ENCODE data around the gene TYMS. TPM values are rescaled to one million over a fixed set of nuclear protein-coding genes. Genes with fewer than 3 reads are reported as not detected.

TYMS gene
- total and polyA plus RNA-seq, 8 donors, result 1.3 to 6.9 (median 2.8) TPM

- FAIRE-seq (no peak), DNase-seq (no peak), ATAC-seq (no peak)
- H3K4me1 ChIP-seq, result no peaks in the 10 kb centered on the region
- no peaks in the 10 kb centered on the region for H3K27me3 ChIP-seq
- WGBS, 2 donors, result 92 to 93% methylated on average over 4 of the region's 4 CpGs
- no peak for TF ChIP-seq CTCF (IDR thresholded peaks at IDR 0.05)
- H3K4me3 ChIP-seq, result no peak overlapping the region
- no peaks in the 10 kb centered on the region for H3K36me3 ChIP-seq
- no peak overlapping the region for H3K27ac ChIP-seq
- no peaks in the 10 kb centered on the region for H3K9me3 ChIP-seq
- intact Hi-C loops (cut with DNase I), result no loop called here
Observed at GRCh38 chr18:662197-662596, 4.7 kb downstream of the TYMS start.

DNA sequence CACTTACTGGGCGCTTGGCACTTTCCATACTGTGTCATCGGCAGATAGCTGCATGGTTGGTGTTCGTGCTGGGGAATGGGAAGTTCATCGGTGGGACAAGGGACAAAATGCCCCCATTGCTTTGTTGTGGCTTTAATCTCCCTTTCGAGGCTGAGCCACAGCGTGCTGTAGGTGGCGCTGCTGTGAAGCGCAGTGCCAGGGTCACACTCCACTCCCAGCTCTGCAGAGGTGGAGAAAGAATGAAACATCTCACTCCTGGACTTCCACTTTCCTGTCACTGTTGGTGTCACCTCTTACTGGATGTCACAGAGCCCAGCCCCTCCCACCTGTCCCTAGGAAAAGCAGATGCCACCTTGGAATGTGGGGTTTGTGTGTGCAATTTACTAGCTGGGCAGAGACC lies 8.7 kb downstream of the TYMS start:
- 90 to 93% methylated on average over 8 of the region's 8 CpGs for WGBS, 2 donors
- TF ChIP-seq CTCF (IDR thresholded peaks at IDR 0.05), result no peak
- no peaks in the 10 kb centered on the region for H3K27me3 ChIP-seq
- H3K36me3 ChIP-seq, result peaks cover 0 to 10% (median 0%) of the 10 kb centered on the region in 3 donors
- DNase-seq (no peak), ATAC-seq (peak in 1 of 4 donors; percentile 21), FAIRE-seq (no peak)
- intact Hi-C loops (cut with DNase I), result no loop called here
- no peak overlapping the region for H3K27ac ChIP-seq
- no peaks in the 10 kb centered on the region for H3K9me3 ChIP-seq
- H3K4me3 ChIP-seq, result no peak overlapping the region
- no peaks in the 10 kb centered on the region for H3K4me1 ChIP-seq

DNA sequence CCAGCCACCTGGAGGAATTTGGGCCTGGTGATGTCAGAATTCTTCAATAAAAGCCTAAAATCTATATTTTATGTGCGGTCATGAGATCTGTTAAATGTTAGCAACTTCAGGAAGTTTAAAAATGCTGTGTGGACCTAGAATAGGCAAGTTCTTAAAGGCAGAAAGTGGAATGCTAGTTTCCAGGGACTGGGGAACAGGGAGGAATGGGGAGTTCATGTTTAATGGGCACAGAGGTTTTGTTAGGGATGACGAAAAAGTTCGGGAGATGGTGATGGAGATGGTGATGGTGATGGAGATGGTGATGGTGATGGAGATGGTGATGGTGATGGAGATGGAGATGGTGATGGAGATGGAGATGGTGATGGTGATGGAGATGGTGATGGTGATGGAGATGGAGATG lies 9.2 kb downstream of the TYMS start:
- Histone ChIP-seq H3K9me3 (no peaks in the 10 kb centered on the region), H3K27me3 (no peaks in the 10 kb centered on the region), H3K36me3 (peaks cover 0 to 14% (median 0%) of the 10 kb centered on the region in 3 donors), H3K4me1 (no peaks in the 10 kb centered on the region), H3K27ac (no peak overlapping the region), H3K4me3 (no peak overlapping the region)
- intact Hi-C loops (cut with DNase I), result no loop called here
- DNase-seq (no peak), FAIRE-seq (no peak), ATAC-seq (no peak)
- TF ChIP-seq CTCF (IDR thresholded peaks at IDR 0.05), result no peak
- WGBS, 2 donors, result 97% methylated on average over 3 of the region's 3 CpGs

GRCh38 chr18:668260-668659 lies 10.8 kb downstream of the TYMS start:
- ATAC-seq, result no peak
- no peak for TF ChIP-seq CTCF (IDR thresholded peaks at IDR 0.05)
- H3K27ac ChIP-seq, result no peak overlapping the region

GRCh38 chr18:669077-669476 lies 11.6 kb downstream of the TYMS start:
- Histone ChIP-seq H3K27ac (no peak overlapping the region), H3K27me3 (no peaks in the 10 kb centered on the region), H3K9me3 (no peaks in the 10 kb centered on the region), H3K4me3 (no peak overlapping the region), H3K4me1 (no peaks in the 10 kb centered on the region), H3K36me3 (peaks cover 0 to 34% (median 9%) of the 10 kb centered on the region in 3 donors)
- no peak for DNase-seq
- intact Hi-C loops (cut with DNase I), result no loop called here
- no peak for FAIRE-seq
- no peak for ATAC-seq
- 94 to 97% methylated on average over 8 of the region's 8 CpGs for WGBS, 2 donors
- no peak for TF ChIP-seq CTCF (IDR thresholded peaks at IDR 0.05)

More at GRCh38 chr18:668260-668659, 10.8 kb downstream of the TYMS start:
- no peaks in the 10 kb centered on the region for H3K27me3 ChIP-seq
- intact Hi-C loops (cut with DNase I), result no loop called here
- H3K36me3 ChIP-seq, result peaks cover 0 to 28% (median 6%) of the 10 kb centered on the region in 3 donors
- WGBS, 2 donors, result 24 to 37% methylated on average over 1 of the region's 1 CpG
- DNase-seq (no peak), FAIRE-seq (no peak)
- no peaks in the 10 kb centered on the region for H3K9me3 ChIP-seq
- H3K4me1 ChIP-seq, result no peaks in the 10 kb centered on the region
- H3K4me3 ChIP-seq, result no peak overlapping the region
